ENCODE data around the gene LRRC43. TPM values are rescaled to one million over a fixed set of nuclear protein-coding genes. Genes with fewer than 3 reads are reported as not detected.

LRRC43 gene
- polyA plus RNA-seq, 6 donors from 2014 or later: not detected

DNA sequence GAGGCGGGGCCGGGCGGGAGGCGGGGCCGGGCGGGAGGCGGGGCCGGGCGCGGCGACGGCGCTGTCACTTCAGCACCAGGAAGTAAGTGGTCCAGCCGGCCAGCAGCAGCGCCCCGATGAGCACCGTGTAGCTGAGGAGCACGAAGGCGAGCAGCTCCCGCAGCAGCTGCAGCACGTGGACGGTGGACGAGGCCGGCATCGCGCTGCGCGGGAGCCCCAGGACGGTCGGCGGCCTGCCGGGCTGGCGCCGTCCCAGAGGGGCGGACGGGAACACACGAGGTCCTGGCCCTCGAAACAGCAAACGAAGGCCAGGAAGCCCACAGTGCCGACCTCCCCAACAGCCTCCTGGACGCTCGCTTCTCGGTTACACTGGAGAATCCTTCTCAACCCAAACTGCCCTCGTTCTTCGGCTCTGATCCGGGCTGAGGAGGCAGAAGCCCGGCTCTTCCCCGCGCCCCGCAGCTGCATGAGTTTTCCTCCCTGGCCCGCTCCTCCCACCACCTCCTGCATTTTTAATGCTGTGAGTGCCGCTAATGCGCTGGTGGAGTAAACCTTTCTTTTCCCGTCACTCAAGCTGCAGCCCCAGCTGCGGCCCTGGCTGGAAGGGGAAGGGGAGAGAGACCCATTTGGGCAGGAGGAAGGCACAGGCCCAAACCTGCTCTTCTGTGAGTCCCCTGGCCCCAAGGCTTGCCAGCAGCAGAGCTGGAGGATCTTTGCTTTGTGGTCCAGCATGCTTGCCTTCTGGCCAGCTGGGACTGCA, 43.6 kb downstream of the LRRC43 start:
- DNase-seq (no peak), ATAC-seq (ENCODE audit: low read depth in 2 of 2) (no peak)
- H3K27me3 Mint-ChIP-seq: no peaks in the 10 kb centered on the region
- H3K4me1 Mint-ChIP-seq: peaks cover 17 to 26% (median 25%) of the 10 kb centered on the region in 3 donors
- H3K27ac Mint-ChIP-seq: peak overlapping the region in 3 of 6 donors; percentile 42 to 96 (median 92)
- H3K9me3 Mint-ChIP-seq: no peaks in the 10 kb centered on the region
- H3K36me3 Mint-ChIP-seq: peaks cover 0 to 5% of the 10 kb centered on the region in 2 donors
- H3K4me3 Mint-ChIP-seq: peak overlapping the region; percentile 40 to 94 (median 92)

DNA sequence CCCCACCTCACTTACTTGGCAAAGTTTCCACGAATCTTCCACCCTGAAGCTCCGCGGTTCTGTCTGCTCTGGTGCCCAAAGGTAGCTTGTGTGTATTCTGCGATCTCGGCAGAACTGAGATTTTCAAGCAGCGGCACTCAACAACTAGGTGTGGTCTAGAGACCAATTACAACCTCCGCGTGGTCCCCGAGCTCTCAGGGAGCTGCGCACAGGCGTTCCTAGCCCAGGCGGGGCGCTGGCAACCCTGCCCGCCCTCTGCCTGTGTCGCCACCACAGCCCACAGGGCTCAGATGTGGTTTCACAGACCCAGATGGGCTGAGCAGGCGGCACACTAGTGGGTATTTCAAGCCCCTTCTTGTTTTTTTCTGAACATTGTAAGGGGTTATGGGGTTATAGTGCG, 44.4 kb downstream of the LRRC43 start:
- no peak for DNase-seq
- no peaks in the 10 kb centered on the region for H3K27me3 Mint-ChIP-seq
- H3K4me1 Mint-ChIP-seq: peaks cover 17 to 25% (median 23%) of the 10 kb centered on the region in 3 donors
- H3K36me3 Mint-ChIP-seq: peaks cover 0 to 9% of the 10 kb centered on the region in 2 donors
- H3K27ac Mint-ChIP-seq: peak overlapping the region in 3 of 6 donors; percentile 49 to 92 (median 70)
- H3K9me3 Mint-ChIP-seq: no peaks in the 10 kb centered on the region
- peak overlapping the region in 7 of 8 donors; percentile 44 to 92 (median 75) for H3K4me3 Mint-ChIP-seq
- no peak for ATAC-seq (ENCODE audit: low read depth in 2 of 2)

DNA sequence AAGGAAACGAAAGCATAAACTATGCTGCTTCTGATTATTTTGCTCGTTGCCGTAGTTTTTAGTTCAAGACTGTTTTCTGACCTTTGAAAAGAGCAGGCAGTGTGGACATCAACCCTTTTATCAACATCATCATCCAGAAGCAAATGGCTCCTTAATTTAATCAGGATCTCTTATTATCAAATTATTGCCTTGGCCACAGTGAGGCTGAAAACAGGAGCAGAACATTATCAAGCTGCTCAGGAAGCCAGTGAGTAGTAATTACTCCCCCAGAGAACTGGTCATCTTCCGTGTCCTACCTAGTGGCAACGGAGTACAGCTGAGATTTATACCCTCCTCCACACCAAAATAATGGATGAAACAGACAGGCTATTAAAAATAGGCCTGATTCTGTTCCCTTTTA, 45.2 kb downstream of the LRRC43 start:
- peaks cover 0 to 12% of the 10 kb centered on the region in 2 donors for H3K36me3 Mint-ChIP-seq
- H3K4me1 Mint-ChIP-seq: peaks cover 17 to 25% (median 18%) of the 10 kb centered on the region in 3 donors
- H3K27me3 Mint-ChIP-seq: no peaks in the 10 kb centered on the region
- ATAC-seq (ENCODE audit: low read depth in 2 of 2): no peak
- no peaks in the 10 kb centered on the region for H3K9me3 Mint-ChIP-seq
- no peak overlapping the region for H3K27ac Mint-ChIP-seq
- peak overlapping the region in 4 of 8 donors; percentile 0 to 88 (median 34) for H3K4me3 Mint-ChIP-seq
- DNase-seq: no peak

DNA sequence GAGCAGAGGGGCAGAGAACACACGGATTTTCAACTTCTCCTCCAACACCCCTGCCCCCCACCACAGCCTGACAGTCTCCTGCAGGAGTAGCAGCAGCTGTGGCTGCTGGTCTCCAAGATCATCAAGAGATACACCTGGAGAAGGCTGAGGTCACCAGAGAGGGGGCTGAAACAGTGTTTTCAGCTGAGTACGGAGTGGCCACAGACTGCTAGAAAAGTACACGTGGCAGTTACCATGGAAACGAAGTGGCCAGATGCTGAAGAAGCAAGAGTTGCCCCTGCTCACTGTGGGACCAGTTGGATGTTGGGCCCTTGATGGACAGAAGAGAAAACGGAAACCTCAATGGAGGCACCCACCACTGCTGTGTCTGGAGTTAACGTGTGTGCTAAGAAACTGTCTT, 47.9 kb downstream of the LRRC43 start:
- DNase-seq: no peak
- ATAC-seq (ENCODE audit: low read depth in 2 of 2): no peak
- H3K27me3 Mint-ChIP-seq: no peaks in the 10 kb centered on the region
- H3K27ac Mint-ChIP-seq: no peak overlapping the region
- peaks cover 7 to 8% (median 8%) of the 10 kb centered on the region in 3 donors for H3K4me1 Mint-ChIP-seq
- peaks cover 8 to 13% of the 10 kb centered on the region in 2 donors for H3K36me3 Mint-ChIP-seq
- no peaks in the 10 kb centered on the region for H3K9me3 Mint-ChIP-seq
- H3K4me3 Mint-ChIP-seq: no peak overlapping the region

DNA sequence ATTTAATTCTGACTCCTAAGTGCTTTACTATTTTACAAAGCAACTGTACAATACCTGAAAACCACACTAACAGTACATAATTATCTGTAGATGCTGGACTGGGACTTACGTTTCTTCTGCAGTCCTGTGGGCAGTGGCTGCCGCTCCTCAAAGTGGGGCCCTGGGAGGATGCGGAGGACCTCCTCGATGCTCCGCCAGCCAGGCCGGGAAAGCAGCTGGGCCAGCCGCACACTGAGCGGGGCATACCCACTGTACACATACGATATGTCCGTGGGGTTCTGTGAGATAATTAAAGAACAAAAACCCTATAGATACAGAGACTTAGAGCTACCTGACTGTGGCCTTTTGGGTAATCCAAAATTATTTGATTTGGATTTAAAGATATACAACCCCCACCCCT, 49.8 kb downstream of the LRRC43 start:
- Mint-ChIP-seq H3K4me1 (peaks cover 0 to 4% (median 0%) of the 10 kb centered on the region in 3 donors), H3K9me3 (no peaks in the 10 kb centered on the region), H3K27ac (no peak overlapping the region), H3K36me3 (peaks cover 8 to 14% of the 10 kb centered on the region in 2 donors), H3K27me3 (no peaks in the 10 kb centered on the region), H3K4me3 (no peak overlapping the region)
- ATAC-seq (ENCODE audit: low read depth in 2 of 2) (no peak), DNase-seq (no peak)

DNA sequence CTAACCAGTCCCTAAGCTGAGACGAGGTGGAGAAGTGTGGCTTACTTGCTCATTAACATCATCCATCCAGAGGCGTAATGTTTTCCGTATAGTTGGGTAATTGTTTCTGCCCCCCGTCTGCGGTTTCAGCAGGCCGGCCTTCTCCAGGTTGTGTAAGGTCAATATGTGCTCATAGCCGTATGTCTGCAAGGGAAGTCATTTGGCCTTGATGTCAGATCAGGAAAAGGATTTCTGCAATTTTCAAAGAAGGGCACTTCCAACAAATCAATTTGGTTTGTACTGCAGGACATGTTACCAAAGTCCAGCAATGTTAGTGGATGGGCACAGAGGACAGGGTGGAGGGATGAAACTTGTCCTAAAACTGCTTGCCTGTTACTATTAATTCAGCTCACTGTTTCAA, 52.8 kb downstream of the LRRC43 start:
- Mint-ChIP-seq H3K27me3 (no peaks in the 10 kb centered on the region), H3K27ac (no peak overlapping the region), H3K4me1 (peaks cover 0 to 4% (median 0%) of the 10 kb centered on the region in 3 donors), H3K4me3 (no peak overlapping the region), H3K36me3 (peaks cover 8 to 20% of the 10 kb centered on the region in 2 donors), H3K9me3 (no peaks in the 10 kb centered on the region)
- no peak for DNase-seq
- no peak for ATAC-seq (ENCODE audit: low read depth in 2 of 2)

DNA sequence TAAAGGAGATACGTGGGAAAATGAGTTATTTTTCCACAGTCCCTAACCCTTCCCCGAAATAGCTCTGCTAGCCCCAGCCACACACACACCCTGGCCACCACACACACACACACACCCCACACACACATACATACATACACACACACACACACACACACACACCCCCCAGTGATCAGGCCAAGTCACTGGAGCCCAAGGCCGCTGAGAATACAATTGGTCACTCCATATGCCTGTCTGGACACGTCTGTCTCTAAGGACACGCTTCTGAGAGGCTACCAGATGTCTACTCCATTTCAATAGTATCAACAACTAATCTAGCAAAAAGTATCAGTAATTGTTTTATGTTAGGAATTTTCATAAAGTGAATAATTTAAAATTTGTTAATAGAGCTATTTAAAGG, 55.9 kb downstream of the LRRC43 start:
- H3K36me3 Mint-ChIP-seq: peaks cover 8 to 12% of the 10 kb centered on the region in 2 donors
- DNase-seq: no peak
- no peak overlapping the region for H3K4me3 Mint-ChIP-seq
- peak overlapping the region in 1 of 6 donors; percentile 49 for H3K27ac Mint-ChIP-seq
- H3K4me1 Mint-ChIP-seq: peaks cover 0 to 4% (median 0%) of the 10 kb centered on the region in 3 donors
- H3K9me3 Mint-ChIP-seq: no peaks in the 10 kb centered on the region
- ATAC-seq (ENCODE audit: low read depth in 2 of 2): no peak
- no peaks in the 10 kb centered on the region for H3K27me3 Mint-ChIP-seq

DNA sequence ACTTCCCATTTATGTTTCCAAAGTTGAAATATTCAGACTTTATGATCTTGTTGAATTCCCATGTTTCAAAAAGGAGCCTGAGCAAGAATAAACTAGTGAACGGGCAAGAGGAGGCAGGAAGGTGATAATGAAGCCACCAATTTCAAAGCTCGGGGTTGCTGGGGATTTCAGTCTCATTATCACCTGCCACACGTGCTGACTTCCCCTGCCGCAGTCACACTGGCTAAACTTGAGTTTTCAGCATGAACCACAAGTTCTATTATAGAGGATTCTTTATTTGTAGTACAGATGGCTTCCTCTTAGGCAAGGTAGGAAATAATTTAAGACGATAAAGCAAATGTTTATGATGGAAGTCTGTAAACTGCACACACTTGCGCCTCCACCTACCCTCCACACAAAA, 61.0 kb downstream of the LRRC43 start:
- H3K27me3 Mint-ChIP-seq: no peaks in the 10 kb centered on the region
- H3K36me3 Mint-ChIP-seq: peaks cover 0 to 12% of the 10 kb centered on the region in 2 donors
- DNase-seq (no peak), ATAC-seq (ENCODE audit: low read depth in 2 of 2) (no peak)
- peaks cover 0 to 4% (median 2%) of the 10 kb centered on the region in 3 donors for H3K4me1 Mint-ChIP-seq
- no peak overlapping the region for H3K27ac Mint-ChIP-seq
- H3K9me3 Mint-ChIP-seq: no peaks in the 10 kb centered on the region
- no peak overlapping the region for H3K4me3 Mint-ChIP-seq

DNA sequence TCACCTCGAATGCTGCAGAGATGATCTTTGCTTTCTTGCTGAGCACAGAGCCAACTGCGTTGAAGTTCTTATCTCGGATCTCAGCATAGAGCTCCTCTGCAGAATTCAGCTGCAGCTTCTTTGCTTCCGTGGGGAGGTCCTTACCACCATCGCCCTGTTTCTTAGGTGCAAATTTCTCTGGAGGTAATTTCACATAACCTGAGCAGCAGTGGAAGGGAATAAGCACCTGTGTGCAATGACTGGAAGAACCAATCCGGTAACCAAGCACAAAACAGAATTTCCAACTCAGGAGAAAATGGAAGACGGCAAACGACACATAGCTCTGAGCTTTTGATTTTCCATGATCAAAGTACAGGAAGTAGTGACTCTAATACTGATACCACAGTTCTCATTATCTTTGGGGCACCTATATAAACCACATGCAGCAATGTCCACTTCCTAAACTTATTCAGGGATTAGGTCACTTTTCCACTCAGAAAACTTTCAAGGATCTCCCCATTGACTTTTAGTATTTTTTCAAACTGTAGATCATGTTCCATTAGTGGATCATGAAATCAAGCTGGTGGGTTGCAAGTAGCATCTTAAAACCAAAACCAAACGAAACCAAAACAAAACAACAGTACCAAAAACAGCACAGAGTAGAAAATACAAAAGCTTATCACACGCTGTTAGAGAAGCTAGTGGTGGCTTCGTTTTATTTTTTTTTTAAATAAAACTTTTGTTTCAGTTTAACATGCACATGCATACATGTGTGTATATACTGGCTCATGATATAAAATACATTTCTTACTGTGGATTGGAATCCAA, 61.8 kb downstream of the LRRC43 start:
- no peak for DNase-seq
- Mint-ChIP-seq H3K27me3 (no peaks in the 10 kb centered on the region), H3K4me3 (no peak overlapping the region), H3K36me3 (peaks cover 0 to 13% of the 10 kb centered on the region in 2 donors), H3K4me1 (peaks cover 0 to 4% (median 2%) of the 10 kb centered on the region in 3 donors), H3K9me3 (no peaks in the 10 kb centered on the region), H3K27ac (no peak overlapping the region)
- ATAC-seq (ENCODE audit: low read depth in 2 of 2): no peak

DNA sequence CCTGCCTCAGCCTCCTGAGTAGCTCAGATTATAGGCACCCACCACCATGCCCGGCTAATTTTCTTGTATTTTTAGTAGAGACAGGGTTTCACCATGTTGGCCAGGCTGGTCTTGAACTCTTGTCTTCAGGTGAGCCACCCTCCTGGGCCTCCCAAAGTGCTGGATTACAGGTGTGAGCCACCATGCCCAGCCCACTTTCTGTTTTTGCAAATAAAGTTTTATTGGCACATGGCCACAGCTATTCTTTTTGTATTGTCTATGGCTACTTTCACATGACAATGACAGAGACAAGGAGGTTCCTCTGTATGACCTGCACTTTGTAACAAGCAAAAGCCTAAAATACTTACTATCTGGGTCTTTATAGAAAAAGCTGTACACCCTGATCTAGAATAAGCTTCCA, 62.6 kb downstream of the LRRC43 start:
- H3K36me3 Mint-ChIP-seq: peaks cover 0 to 15% of the 10 kb centered on the region in 2 donors
- peaks cover 0 to 4% (median 2%) of the 10 kb centered on the region in 3 donors for H3K4me1 Mint-ChIP-seq
- ATAC-seq (ENCODE audit: low read depth in 2 of 2) (no peak), DNase-seq (no peak)
- no peaks in the 10 kb centered on the region for H3K27me3 Mint-ChIP-seq
- H3K9me3 Mint-ChIP-seq: no peaks in the 10 kb centered on the region
- no peak overlapping the region for H3K27ac Mint-ChIP-seq
- H3K4me3 Mint-ChIP-seq: no peak overlapping the region

DNA sequence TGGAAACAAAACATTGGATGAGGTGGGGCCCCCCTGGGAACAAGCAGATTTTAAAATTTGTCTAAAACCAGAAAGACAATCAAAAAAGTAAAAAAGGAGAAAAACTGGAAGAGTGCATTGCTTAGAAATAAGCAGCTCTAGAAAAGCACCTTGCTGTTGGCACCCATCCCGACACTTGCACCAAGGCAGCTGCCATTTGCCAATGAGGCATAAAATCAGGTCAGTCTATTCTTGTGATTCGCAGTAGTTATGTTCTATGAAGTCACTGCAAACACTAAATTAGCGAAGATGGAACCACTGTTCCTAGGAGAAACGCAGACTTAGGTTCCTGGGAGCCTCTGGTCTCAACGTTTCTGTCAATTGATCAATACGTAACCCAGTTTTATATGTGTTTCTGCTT, 67.1 kb downstream of the LRRC43 start:
- no peaks in the 10 kb centered on the region for H3K9me3 Mint-ChIP-seq
- no peak overlapping the region for H3K27ac Mint-ChIP-seq
- H3K36me3 Mint-ChIP-seq: peaks cover 7 to 14% of the 10 kb centered on the region in 2 donors
- H3K4me1 Mint-ChIP-seq: peaks cover 0 to 10% (median 7%) of the 10 kb centered on the region in 3 donors
- ATAC-seq (ENCODE audit: low read depth in 2 of 2): no peak
- H3K27me3 Mint-ChIP-seq: no peaks in the 10 kb centered on the region
- no peak for DNase-seq
- no peak overlapping the region for H3K4me3 Mint-ChIP-seq

DNA sequence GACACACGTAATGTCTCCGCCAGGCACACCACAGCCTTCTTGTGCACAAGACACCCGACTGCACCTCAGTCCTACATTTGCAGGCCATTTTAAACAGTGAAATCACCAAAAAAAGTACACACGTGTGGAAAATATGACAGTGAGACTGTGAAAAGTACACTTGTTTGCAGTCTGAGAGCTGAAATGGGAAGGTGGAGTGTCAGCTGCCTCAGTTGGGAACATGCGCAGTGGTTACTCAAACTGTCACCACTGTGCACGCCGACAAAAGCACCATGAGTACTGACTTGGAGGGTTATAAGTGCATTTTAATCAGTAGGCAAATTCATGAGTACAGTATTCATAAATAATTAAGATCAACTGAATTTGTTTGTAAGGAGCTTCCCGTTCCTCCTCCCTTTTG, 67.6 kb downstream of the LRRC43 start:
- DNase-seq (no peak), ATAC-seq (ENCODE audit: low read depth in 2 of 2) (no peak)
- Mint-ChIP-seq H3K4me3 (peak overlapping the region in 1 of 8 donors; percentile 15), H3K27ac (no peak overlapping the region), H3K36me3 (peaks cover 7 to 13% of the 10 kb centered on the region in 2 donors), H3K9me3 (no peaks in the 10 kb centered on the region), H3K4me1 (peaks cover 0 to 10% (median 7%) of the 10 kb centered on the region in 3 donors), H3K27me3 (no peaks in the 10 kb centered on the region)
